HG03457 (cell line): ENCODE data around the gene INPP4A.

Experiments used
- ATAC-seq: cut with Tn5 transposase; IDR thresholded peaks from one replicate; pipeline ENCODE4 v1.9.1; 2021; ENCODE audit warnings: moderate number of reproducible peaks; ENCODE audit not compliant: unreplicated experiment

INPP4A gene

GRCh38 chr2:98489486-98489885 lies 44.8 kb downstream of the INPP4A start:
- ATAC-seq, result no peak

- no peak for ATAC-seq
Measured at GRCh38 chr2:98489971-98490962, 45.6 kb downstream of the INPP4A start.

GRCh38 chr2:98492441-98492840 lies 47.8 kb downstream of the INPP4A start:
- no peak for ATAC-seq

DNA sequence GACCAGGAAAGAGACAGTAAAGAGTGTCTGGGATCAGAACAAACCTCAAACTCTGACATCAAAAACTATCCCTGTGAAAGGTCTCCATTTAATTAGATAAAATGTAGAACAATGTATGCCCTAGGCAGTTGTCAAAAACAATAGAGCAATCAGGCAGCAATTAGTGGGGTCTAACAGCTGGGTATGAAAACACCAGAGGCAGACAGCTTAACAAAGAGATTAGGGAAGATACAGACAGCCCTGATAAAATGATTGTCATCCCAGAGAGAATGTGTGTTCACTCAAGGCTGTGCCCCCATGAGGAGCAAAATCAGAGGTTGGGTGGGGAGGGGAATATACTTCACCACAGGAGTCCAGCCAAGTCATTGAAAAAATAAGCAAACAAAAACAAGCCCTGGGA lies 50.0 kb downstream of the INPP4A start:
- no peak for ATAC-seq

DNA sequence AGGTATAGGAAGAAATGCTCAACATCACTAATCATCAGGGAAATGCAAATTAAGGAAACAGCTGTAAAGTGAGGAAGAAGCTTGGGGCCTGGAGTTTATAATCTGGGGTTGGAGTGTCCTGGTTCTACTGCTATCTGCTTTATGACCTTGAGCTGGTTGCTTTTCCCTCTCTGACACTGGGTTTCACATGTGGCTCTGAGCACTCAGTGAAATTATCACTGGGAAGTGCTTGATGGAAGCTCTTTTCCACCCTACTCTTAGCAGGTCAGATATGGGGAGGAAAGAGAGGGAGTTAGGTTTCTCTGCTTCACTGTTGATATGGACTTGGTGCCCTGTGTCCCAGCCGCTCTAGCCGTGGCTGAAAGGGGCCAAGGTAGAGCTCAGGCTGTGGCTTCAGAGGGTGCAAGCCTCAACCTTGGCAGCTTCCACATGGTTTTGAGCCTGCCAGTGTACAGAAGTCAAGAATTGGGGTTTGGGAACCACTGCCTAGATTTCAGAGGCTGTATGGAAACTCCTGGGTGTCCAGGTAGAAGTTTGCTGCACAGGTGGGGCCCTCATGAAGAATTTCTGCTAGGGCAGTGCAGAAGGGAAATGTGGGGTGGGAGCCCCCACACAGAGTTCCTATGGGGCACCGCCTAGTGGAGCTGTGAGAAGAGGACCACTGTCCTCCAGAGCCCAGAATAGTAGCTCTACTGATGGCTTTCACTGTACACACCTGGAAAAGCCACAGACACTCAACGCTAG lies 52.3 kb downstream of the INPP4A start:
- no peak for ATAC-seq

DNA sequence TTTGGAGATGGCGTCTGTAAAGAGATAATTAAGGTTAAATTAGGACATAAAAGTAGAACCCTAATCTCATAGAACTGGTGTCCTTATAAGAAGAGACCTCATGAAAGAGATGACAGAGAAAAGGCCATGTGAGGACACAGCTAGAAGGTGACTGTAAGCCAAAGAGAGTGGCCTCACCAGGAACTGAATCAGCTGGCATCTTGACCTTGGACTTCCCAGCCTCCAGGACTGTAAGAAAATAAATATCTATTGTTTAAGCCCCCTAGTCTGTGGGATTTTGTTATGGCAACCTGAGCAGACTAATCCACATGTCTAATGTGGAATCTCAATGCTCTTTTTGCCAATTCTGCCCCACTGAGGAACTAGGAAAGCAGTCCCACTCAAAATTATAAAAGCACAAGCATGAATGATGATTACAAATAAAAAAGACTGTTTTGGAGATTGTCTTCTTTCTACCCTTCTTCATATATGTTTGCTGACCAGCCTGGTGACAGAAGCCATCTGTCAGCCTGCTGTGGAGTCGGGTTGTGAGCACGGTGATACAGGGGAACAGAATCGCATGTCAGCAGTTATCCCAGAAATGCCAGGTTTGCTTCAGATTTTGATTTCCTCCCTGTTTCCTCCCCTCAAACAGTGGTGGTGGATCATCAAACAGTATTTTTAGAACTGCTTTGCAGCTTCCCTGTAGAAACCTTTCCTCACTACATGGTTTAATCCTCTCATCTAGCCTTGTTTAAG lies 54.2 kb downstream of the INPP4A start:
- ATAC-seq, result no peak

DNA sequence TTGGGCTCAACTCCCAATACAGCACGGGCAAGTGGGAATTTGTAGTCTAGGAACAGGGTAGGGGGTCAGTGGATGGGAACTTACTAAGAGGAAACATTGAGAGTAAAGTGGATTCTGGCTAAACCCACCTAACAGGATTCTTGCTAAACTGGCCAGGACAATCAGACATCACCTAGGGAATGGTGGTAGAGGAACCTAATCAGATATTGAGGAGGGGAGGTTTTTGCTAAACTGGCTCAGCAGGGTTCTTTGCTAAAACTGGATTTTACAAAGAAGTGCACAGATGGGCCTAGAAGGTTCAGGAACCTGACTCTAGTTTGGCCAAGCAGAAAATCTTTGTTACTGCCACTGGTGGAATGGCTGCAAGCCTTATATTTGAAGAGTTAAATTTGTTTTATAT lies 55.9 kb downstream of the INPP4A start:
- ATAC-seq, result no peak

GRCh38 chr2:98501223-98501622 lies 56.6 kb downstream of the INPP4A start:
- ATAC-seq, result no peak

DNA sequence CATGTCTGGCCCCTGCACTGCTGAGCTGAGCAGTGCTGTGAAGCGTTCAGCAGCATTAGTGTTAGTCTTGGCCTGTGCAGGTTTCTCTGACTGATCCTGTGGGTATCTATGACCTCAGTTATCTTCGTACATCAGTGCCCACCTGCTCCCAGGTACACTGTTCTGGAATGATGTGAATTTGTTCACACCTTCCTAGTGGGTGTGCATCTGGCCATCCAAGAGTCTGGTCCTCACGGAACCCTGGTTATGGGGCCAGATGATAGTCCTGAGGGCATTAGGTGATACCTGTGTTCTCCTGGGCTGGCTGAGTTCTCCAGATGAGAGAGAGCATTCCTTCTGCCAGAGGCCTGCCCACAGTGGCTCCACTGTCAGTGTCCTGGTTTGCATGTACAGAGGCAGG lies 57.2 kb downstream of the INPP4A start:
- ATAC-seq, result no peak

- no peak for ATAC-seq
Measured at GRCh38 chr2:98502556-98503335, 58.1 kb downstream of the INPP4A start.

DNA sequence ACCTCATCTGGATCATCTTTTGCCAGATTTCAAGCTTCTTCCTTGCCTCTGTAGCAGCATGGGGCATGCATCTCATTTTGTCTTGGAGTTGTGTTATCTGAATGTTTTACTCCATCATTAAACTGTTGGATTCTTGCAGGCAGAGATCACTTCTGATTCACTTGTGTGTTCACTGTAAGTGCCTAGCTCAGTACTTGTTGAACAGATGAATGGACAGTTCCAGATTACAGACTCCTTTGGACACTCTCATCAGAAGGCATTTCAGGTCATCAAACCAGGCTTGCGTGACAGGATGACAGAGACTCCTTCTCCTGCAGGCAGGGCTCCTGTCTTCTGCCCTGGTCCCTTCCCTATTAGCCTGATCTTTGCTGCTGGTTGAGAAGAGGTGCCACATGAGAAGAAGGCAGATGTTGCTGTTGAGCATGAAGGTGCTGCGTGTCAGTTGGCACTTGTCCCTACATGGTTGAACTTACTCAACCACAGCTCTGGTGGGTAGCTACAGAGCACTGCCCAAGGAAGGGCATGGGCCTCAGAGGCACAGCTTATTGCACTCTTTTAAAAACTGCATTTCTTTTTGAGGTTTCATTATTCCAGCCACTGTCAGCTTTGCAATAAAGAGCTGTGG lies 58.9 kb downstream of the INPP4A start:
- ATAC-seq, result no peak

DNA sequence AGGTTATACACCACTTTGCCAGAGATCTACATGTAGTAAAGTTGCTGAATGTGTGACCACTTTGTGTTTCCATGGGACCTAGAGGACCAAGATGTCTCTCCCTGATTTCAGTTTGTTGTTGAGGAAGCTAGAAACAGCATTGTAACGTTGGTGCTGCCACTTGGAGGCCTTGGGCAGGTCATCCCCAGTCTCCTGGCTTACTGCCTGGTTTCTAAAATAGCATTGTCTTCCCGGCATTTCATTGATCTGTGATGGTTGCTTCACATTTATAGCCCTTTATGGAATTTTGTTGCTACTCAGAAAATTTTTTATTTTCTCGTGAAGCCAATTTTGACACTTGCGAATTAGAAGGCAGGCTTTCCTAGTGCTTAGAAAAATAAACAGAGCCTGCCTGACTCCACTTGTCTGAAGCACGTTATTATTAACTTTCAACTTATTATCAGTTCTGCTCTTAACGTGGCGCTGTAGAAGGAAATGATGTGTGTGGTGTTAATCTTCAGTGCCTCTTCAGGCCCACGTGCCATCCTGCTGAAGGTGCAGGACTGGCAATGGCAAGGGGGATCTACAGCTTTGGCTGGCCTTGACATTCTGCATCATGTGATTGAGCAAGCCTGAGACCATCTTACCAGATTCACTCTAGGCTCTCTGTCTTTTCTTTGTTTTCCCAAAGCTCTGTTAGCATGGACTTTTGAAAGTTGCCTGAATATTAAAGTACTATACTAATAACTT lies 59.9 kb downstream of the INPP4A start:
- no peak for ATAC-seq

GRCh38 chr2:98505311-98505808 lies 60.7 kb downstream of the INPP4A start:
- no peak for ATAC-seq

DNA sequence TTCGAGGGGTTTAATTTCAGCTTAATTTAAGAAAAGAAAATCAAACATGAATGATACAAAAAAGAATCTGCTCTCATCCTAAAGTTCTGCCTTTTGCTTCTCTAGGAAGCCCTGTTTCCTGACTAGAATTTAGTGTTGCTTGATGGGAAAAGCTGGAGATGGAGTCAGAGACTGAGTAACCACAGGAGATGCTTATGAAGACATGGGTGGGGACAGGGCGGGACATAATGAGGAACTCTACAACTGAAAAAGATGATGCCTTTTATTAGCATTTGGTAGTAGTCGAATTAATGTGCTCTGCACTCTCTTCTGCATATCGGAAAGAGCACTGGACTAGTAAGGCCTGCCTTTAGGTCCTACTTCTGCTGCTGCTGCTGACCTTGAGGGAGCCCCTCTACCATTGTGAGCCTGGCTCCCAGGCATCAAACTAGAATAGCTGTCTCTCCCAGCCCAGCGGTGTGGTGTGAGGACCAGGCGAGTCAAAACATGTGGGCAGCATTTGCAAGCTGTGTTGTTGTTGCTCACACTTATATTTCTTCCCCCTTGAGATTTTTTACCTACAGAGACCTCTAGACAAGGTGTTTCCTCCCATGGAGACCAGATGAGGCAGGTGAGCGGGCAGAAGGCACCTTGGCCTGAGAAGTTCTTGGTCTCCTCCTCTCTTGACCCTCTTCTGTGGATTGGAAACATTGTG lies 61.5 kb downstream of the INPP4A start:
- ATAC-seq, result no peak

DNA sequence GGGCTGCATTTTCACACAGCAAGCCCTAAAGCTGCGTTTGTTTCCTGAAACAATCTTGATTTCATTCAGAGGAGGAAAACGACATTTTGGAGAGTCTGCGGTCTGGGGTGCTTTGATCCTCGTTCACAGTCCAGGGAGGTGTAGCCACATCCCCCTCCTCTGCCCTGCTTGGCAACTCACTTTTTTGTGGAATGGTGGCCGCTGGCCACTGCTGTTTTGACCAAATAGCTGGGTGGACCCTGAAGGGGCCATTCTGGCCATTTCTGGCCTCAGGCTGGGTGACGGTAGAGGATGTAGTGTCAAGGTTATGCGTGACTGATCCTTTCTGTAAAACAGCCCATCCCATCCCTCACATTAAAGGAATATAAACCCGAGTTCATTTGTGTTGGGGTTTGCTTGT lies 62.2 kb downstream of the INPP4A start:
- no peak for ATAC-seq

DNA sequence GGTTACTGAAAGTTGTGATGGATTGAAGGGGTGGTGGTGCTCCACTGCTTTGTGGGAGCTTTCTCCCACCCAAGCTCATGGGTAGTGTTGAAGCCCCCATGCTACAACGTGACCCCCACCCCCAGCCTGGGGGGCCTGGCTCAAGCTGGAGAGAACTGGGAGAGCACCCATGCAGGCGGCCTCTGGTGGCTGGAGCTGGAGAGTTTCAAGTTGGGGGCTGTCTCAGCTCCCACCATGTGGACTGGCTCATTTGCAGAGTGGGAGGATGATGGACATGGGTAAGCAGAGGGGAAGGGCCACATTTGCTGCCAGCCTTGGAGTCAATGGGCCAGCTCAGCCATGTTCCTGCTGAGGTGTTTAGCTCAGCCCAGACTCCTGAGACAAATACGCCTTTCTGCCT lies 62.8 kb downstream of the INPP4A start:
- no peak for ATAC-seq

DNA sequence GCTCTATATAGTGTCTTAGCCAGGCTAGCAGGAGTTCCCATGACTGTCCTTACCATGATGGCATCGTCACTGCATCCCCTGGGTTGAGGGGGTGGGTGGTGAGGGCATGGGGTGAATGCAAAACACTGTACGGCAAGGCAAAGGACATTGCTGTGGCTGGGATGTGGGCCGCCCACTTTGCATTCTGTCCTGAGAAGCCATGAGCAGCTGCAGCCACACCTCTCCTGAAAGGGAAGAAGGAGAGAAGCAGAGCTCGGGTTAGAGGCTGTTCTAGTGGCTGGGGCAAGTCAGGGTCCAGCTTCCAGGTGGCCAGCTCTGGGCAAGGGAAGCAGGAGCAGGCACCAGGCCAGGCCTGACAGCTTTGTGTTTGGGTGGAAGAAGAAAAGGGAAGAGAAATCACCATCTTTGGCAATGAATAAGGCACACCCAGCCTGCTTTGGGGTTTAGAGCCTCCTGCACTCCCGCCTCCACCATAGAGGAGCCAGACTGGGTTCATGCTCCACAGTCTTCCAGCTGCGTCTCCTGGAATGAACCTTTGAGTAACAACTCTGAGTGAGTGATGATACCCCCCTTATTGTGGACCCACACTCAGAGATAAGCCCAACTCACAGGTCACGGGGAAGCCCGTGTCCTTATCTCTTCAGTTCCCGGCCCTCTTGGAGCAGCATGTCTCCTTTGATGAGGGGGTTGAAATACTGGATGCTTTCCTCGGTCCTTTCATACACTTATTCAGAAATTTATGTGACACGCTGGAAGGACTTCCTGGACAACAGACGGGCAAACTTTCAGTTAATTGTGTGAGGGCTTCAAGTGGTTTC lies 63.4 kb downstream of the INPP4A start:
- ATAC-seq, result no peak

DNA sequence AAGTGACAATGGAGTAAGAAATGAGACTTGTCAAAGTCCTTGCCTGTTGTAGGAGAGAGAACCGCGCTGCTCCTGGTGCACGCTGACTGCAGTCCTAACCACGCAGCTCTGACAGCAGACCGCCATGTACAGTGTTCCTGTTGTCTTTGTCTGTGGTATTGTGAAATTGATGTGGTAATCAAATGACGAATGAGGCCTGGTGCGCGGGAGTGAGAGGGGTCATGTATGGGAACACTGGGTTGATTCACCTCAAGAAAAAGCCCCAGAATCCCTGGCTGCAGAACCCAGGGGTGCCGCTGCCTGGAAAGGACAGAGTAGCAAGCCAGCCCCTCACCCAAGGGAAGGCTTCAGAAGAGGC lies 64.0 kb downstream of the INPP4A start:
- ATAC-seq, result no peak
